MM.1S (cell line): ENCODE data around the gene LTO1.

Source experiments
- DNase-seq: peaks from one replicate; pipeline ENCODE4 v3.0.0-alpha.2; 2015
- H2AFZ ChIP-seq: fragments of 300-600 bp; sonication (generic); 2 replicates; pipeline ENCODE4 v1.6.0; 2016; ENCODE audit warnings: antibody characterized with exemption, low read length
- H3F3A ChIP-seq: fragments of 300-600 bp; sonication (generic); 2 replicates; pipeline ENCODE4 v1.6.1; 2016; ENCODE audit warnings: mild to moderate bottlenecking, antibody characterized with exemption, low read length, moderate library complexity, mixed read lengths; ENCODE audit not compliant: insufficient read depth
- H3K27ac ChIP-seq: fragments of 300-600 bp; sonication (generic); 2 replicates; pipeline ENCODE4 v1.5.1; 2016; ENCODE audit warnings: mild to moderate bottlenecking, low read length
- H3K27me3 ChIP-seq: fragments of 300-600 bp; sonication (generic); replicated peaks from 2 replicates; pipeline ENCODE4 v1.6.0; 2016; ENCODE audit warnings: low read length; ENCODE audit not compliant: insufficient read depth
- H3K36me3 ChIP-seq: fragments of 300-600 bp; sonication (generic); replicated peaks from 2 replicates; pipeline ENCODE4 v1.6.1; 2016; ENCODE audit warnings: mild to moderate bottlenecking, low read length, mixed read lengths; ENCODE audit not compliant: insufficient read depth
- H3K4me1 ChIP-seq: fragments of 300-600 bp; sonication (generic); 2 replicates; pipeline ENCODE4 v1.6.1; 2016; ENCODE audit warnings: low read length, mixed read lengths
- H3K4me2 ChIP-seq: fragments of 300-600 bp; sonication (generic); 2 replicates; pipeline ENCODE4 v1.6.0; 2016; ENCODE audit warnings: low read depth, low read length
- H3K4me3 ChIP-seq: fragments of 300-600 bp; sonication (generic); 2 replicates; pipeline ENCODE4 v1.5.1; 2016; ENCODE audit warnings: low read length, mixed read lengths
- H3K79me2 ChIP-seq: fragments of 300-600 bp; sonication (generic); 2 replicates; pipeline ENCODE4 v1.6.1; 2016; ENCODE audit warnings: mixed run types, low read length, mixed read lengths
- H3K9ac ChIP-seq: fragments of 300-600 bp; sonication (generic); 2 replicates; pipeline ENCODE4 v1.6.1; 2016; ENCODE audit warnings: low read length, mixed read lengths
- H3K9me2 ChIP-seq: fragments of 300-600 bp; sonication (generic); replicated peaks from 2 replicates; pipeline ENCODE4 v1.6.1; 2016; ENCODE audit warnings: mild to moderate bottlenecking, low read length, mixed read lengths; ENCODE audit not compliant: insufficient read depth
- H3K9me3 ChIP-seq: fragments of 300-600 bp; sonication (generic); replicated peaks from 2 replicates; pipeline ENCODE4 v1.6.1; 2016; ENCODE audit warnings: mild to moderate bottlenecking, low read length, mixed read lengths; ENCODE audit not compliant: insufficient read depth
- H4K20me1 ChIP-seq: fragments of 300-600 bp; sonication (generic); 2 replicates; pipeline ENCODE4 v1.6.1; 2016; ENCODE audit warnings: mild to moderate bottlenecking, low read length, moderate library complexity, mixed read lengths; ENCODE audit not compliant: insufficient read depth
- CTCF ChIP-seq: fragments of 300-600 bp; sonication (generic); IDR thresholded peaks from 2 replicates; pipeline ENCODE4 v1.5.1; 2016; ENCODE audit warnings: antibody characterized with exemption, low read length, mixed read lengths
- EZH2 ChIP-seq: fragments of 300-600 bp; sonication (generic); optimal IDR thresholded peaks from 2 replicates; pipeline ENCODE3; 2017; ENCODE audit warnings: low read depth, mild to moderate bottlenecking, antibody characterized with exemption, low read length, mixed read lengths
- EZH2phosphoT487 ChIP-seq: fragments of 300-600 bp; sonication (generic); IDR thresholded peaks from 2 replicates; pipeline ENCODE4 v1.6.1; 2018; ENCODE audit warnings: antibody characterized with exemption, low read length

Gene LTO1

GRCh38 chr11:69630017-69630416 is 45.1 kb downstream of the LTO1 start:
- Histone ChIP-seq H3F3A (no peaks in the 10 kb centered on the region), H3K79me2 (no peaks in the 10 kb centered on the region), H2AFZ (no peak overlapping the region), H3K27me3 (0 out of 2 replicates have a peak, but pooled peaks cover 4% of the 10 kb centered on the region), H3K9me2 (no peaks in the 10 kb centered on the region), H4K20me1 (no peaks in the 10 kb centered on the region), H3K4me2 (no peak overlapping the region), H3K4me3 (no peak overlapping the region), H3K4me1 (no peaks in the 10 kb centered on the region), H3K9ac (no peak overlapping the region), H3K27ac (no peak overlapping the region), H3K9me3 (no peaks in the 10 kb centered on the region), H3K36me3 (no peaks in the 10 kb centered on the region)
- no peak for DNase-seq
- TF ChIP-seq EZH2phosphoT487 (no peak), CTCF (no peak), EZH2 (no peak)

GRCh38 chr11:69627551-69627950 is 47.6 kb downstream of the LTO1 start:
- Histone ChIP-seq H3F3A (0 out of 2 replicates have a peak, but pooled peaks cover 4% of the 10 kb centered on the region), H2AFZ (no peak overlapping the region), H3K9me3 (no peaks in the 10 kb centered on the region), H3K9ac (no peak overlapping the region), H3K4me1 (0 out of 2 replicates have a peak, but pooled peaks cover 5% of the 10 kb centered on the region), H4K20me1 (no peaks in the 10 kb centered on the region), H3K79me2 (no peaks in the 10 kb centered on the region), H3K4me2 (no peak overlapping the region), H3K9me2 (no peaks in the 10 kb centered on the region), H3K4me3 (no peak overlapping the region), H3K36me3 (no peaks in the 10 kb centered on the region), H3K27me3 (0 out of 2 replicates have a peak, but pooled peaks cover 4% of the 10 kb centered on the region), H3K27ac (no peak overlapping the region)
- DNase-seq, result no peak
- TF ChIP-seq EZH2phosphoT487 (no peak), CTCF (no peak), EZH2 (no peak)

- Histone ChIP-seq H3K27ac (no peak overlapping the region), H3K4me3 (no peak overlapping the region), H2AFZ (no peak overlapping the region)
Observed at GRCh38 chr11:69625476-69625875, 49.7 kb downstream of the LTO1 start.

More at GRCh38 chr11:69625476-69625875, 49.7 kb downstream of the LTO1 start:
- no peak for DNase-seq
- TF ChIP-seq CTCF (no peak), EZH2phosphoT487 (no peak), EZH2 (no peak)
- Histone ChIP-seq H3K27me3 (0 out of 2 replicates have a peak, but pooled peaks cover 4% of the 10 kb centered on the region), H3K9me3 (no peaks in the 10 kb centered on the region), H3K4me2 (no peak overlapping the region), H3K9ac (no peak overlapping the region), H3K9me2 (no peaks in the 10 kb centered on the region), H3K36me3 (no peaks in the 10 kb centered on the region), H3K4me1 (0 out of 2 replicates have a peak, but pooled peaks cover 5% of the 10 kb centered on the region), H3K79me2 (no peaks in the 10 kb centered on the region), H3F3A (0 out of 2 replicates have a peak, but pooled peaks cover 4% of the 10 kb centered on the region), H4K20me1 (no peaks in the 10 kb centered on the region)
